GM12878 (cell line): ENCODE data around the gene LRRC56.

Experiments
- ATF3 ChIP-seq: IDR thresholded peaks from 2 replicates; pipeline ENCODE4 v1.6.1; 2011; ENCODE audit warnings: low read depth, mild to moderate bottlenecking, low read length, moderate library complexity, borderline replicate concordance; ENCODE audit errors: extremely low read depth
- CTCF ChIP-seq, 3 experiments: IDR thresholded peaks in 2 of 3; conservative IDR thresholded peaks in 1 of 3; 2 replicates each; pipeline ENCODE4 v1.5.1; 2011; ENCODE audit warnings: low read depth in 3 of 3, low read length in 3 of 3, mild to moderate bottlenecking in 3 of 3, control low read depth in 2 of 3, moderate library complexity in 2 of 3, inconsistent platforms in 1 of 3, mixed read lengths in 1 of 3; ENCODE audit not compliant: control insufficient read depth in 2 of 3, insufficient read depth in 1 of 3; ENCODE audit errors: extremely low read depth in 1 of 3
- HDGF ChIP-seq: fragments of 450-650 bp; IDR thresholded peaks from 2 replicates; pipeline ENCODE4 v1.6.1; 2016; ENCODE audit warnings: antibody characterized with exemption
- IRF3 ChIP-seq: fragments of 450-650 bp; IDR thresholded peaks from 2 replicates; pipeline ENCODE4 v1.6.1; 2014; ENCODE audit warnings: mild to moderate bottlenecking
- NFIC ChIP-seq: IDR thresholded peaks from 2 replicates; pipeline ENCODE4 v1.6.1; 2012; ENCODE audit warnings: low read depth, mild to moderate bottlenecking, inconsistent platforms, low read length, moderate library complexity
- TAF1 ChIP-seq: IDR thresholded peaks from 2 replicates; pipeline ENCODE4 v1.6.1; 2011; ENCODE audit warnings: mild to moderate bottlenecking, low read depth, low read length, borderline replicate concordance
- TBL1XR1 ChIP-seq: IDR thresholded peaks from 2 replicates; pipeline ENCODE4 v1.6.1; 2012; ENCODE audit warnings: low read depth, low read length, improper control_type of control experiment
- ZNF24 ChIP-seq: fragments of 450-650 bp; IDR thresholded peaks from 2 replicates; pipeline ENCODE4 v1.6.1; 2017; ENCODE audit warnings: antibody characterized with exemption, mild to moderate bottlenecking
- TF ChIP-seq, protein P1 (sequence below): IDR thresholded peaks from 2 replicates; pipeline ENCODE4 v1.6.1; 2012; ENCODE audit warnings: low read length, inconsistent platforms
- TF ChIP-seq, protein P2 (sequence below): IDR thresholded peaks from 2 replicates; pipeline ENCODE4 v1.6.1; 2011; ENCODE audit warnings: low read depth, low read length, improper control_type of control experiment, borderline replicate concordance

GRCh38 chr11:488579-488978 is 48.7 kb upstream of the LRRC56 start:
- TF ChIP-seq, protein P1, sequence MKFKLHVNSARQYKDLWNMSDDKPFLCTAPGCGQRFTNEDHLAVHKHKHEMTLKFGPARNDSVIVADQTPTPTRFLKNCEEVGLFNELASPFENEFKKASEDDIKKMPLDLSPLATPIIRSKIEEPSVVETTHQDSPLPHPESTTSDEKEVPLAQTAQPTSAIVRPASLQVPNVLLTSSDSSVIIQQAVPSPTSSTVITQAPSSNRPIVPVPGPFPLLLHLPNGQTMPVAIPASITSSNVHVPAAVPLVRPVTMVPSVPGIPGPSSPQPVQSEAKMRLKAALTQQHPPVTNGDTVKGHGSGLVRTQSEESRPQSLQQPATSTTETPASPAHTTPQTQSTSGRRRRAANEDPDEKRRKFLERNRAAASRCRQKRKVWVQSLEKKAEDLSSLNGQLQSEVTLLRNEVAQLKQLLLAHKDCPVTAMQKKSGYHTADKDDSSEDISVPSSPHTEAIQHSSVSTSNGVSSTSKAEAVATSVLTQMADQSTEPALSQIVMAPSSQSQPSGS, result no peak
- no peak for TF ChIP-seq CTCF (IDR thresholded peaks at IDR 0.05 in 2 of 3, conservative IDR thresholded peaks at IDR 0.05 in 1 of 3; ENCODE audit: control insufficient read depth in 2 of 3, extremely low read depth in 1 of 3, insufficient read depth in 1 of 3, low read depth in 3 of 3, low read length in 3 of 3)
- no peak for TF ChIP-seq IRF3
- TF ChIP-seq HDGF, result no peak
- TF ChIP-seq ATF3, result no peak
- TF ChIP-seq, protein P2, sequence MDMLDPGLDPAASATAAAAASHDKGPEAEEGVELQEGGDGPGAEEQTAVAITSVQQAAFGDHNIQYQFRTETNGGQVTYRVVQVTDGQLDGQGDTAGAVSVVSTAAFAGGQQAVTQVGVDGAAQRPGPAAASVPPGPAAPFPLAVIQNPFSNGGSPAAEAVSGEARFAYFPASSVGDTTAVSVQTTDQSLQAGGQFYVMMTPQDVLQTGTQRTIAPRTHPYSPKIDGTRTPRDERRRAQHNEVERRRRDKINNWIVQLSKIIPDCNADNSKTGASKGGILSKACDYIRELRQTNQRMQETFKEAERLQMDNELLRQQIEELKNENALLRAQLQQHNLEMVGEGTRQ, result no peak
- no peak for TF ChIP-seq TAF1
- TF ChIP-seq ZNF24, result no peak
- no peak for TF ChIP-seq TBL1XR1
- no peak for TF ChIP-seq NFIC
